ENCODE measurements around the gene SIAE. TPM values are rescaled to one million over a fixed set of nuclear protein-coding genes. Genes with fewer than 3 reads are reported as not detected.

SIAE gene
- 5.9 and 6.0 TPM in 2 replicates for total RNA-seq (2013; cell fraction: nucleolus; rRNA removed)
- total RNA-seq (2014; rRNA removed) (3.5 and 4.3 TPM in 2 replicates), total RNA-seq (2014; rRNA removed; fragmentation: Illumina TruSeq; extraction: Trizol) (4.0 and 4.3 TPM in 2 replicates), total RNA-seq (2021) (4.8 and 7.0 TPM in 2 replicates), polyA plus RNA-seq (2011; rRNA removed) (6.1 and 6.6 TPM in 2 replicates), polyA plus RNA-seq (2014; fragmentation: Illumina TruSeq; extraction: Trizol) (6.9 and 8.0 TPM in 2 replicates), polyA plus RNA-seq (2014; fragmentation: Nextera tagmentation; extraction: Ambion mirVana) (under 1 TPM; 0.93 to 0.97 TPM), polyA plus RNA-seq (2014; rRNA removed) (5.0 and 6.0 TPM in 2 replicates), polyA plus RNA-seq (2016; fragmentation: Nextera tagmentation; extraction: Ambion mirVana) (1 to 10 TPM; 2.8 to 3.2 TPM), polyA minus RNA-seq (2011; rRNA and poly(A)+ RNA removed) (4.1 and 4.3 TPM in 2 replicates), Bru-seq, nascent RNA (percentile 46 among the genes with signal in this experiment), BruChase-seq, experiment 1, labeled RNA remaining after a 6-hour chase (percentile 47 among the genes with signal in this experiment), BruChase-seq, experiment 2, labeled RNA remaining after a 2-hour chase (percentile 49 among the genes with signal in this experiment)
- 1.9 TPM for polyA plus RNA-seq (2011; ENCODE audit: low read depth)
- polyA plus RNA-seq (2011; cell fraction: cytosol; rRNA removed), result 4.4 and 4.8 TPM in 2 replicates
- 3.3 and 4.4 TPM in 2 replicates for polyA plus RNA-seq (2011; cell fraction: nucleus; rRNA removed)
- 3.7 and 4.0 TPM in 2 replicates for polyA plus RNA-seq (2012)
- polyA minus RNA-seq (2011; cell fraction: cytosol; rRNA and poly(A)+ RNA removed), result 1.2 and 1.6 TPM in 2 replicates
- polyA minus RNA-seq (2011; cell fraction: nucleus; rRNA and poly(A)+ RNA removed), result 0.85 and 1.9 TPM in 2 replicates
- long read RNA-seq, experiment 1, full-length matches to known transcripts, result 6 of 6 reads
- long read RNA-seq, experiment 1, partial matches to known transcripts, result 0 of 6 reads
- long read RNA-seq, experiment 1, other reads (novel, unspliced or antisense), result 0 of 6 reads
- long read RNA-seq, experiment 2, full-length matches to known transcripts, result 7 of 10 reads
- long read RNA-seq, experiment 2, partial matches to known transcripts, result 1 of 10 reads
- long read RNA-seq, experiment 2, other reads (novel, unspliced or antisense), result 2 of 10 reads

GRCh38 chr11:124673333-124674167 lies at the start of gene SIAE, which contains the start of gene SPA17:
Gene SIAE (minus strand): TSS chr11:124673739. CDS start chr11:124673708, 31 bp downstream.
Gene SPA17 (plus strand): TSS chr11:124673904. CDS start chr11:124675265, 1,361 bp downstream.
- peak within 1 kb of the TSS; percentile 65 for H3K27ac ChIP-seq (ENCODE audit: control insufficient read depth, insufficient read depth)
- WGBS (ENCODE audit: insufficient coverage, insufficient replicate concordance, low lambda C conversion rate, missing lambda C conversion rate), result 2% methylated on average over 53 of the region's 58 CpGs
- H3K9ac ChIP-seq (ENCODE audit: control insufficient read depth, insufficient read depth, low read length), result peak within 1 kb of the TSS; percentile 83
- intact Hi-C loops (cut with micrococcal nuclease; ENCODE audit: unreplicated experiment) (loop anchor here (1.0 to 2.0 kb wide), 2 partner anchors 43 to 88 kb away; no protein-coding TSS in a partner anchor), in situ Hi-C loops (cut with MboI) (loop anchor here (5.0 kb wide), 2 partner anchors 89 to 164 kb away; partner anchors contain the start of gene ESAM)
- ChIA-PET CTCF (interaction anchor here (0.9 to 7.1 kb wide), 10 partner anchors 29 to 468 kb away, joined by 3 to 190 read pairs (median 3); partner anchors contain the start of genes ESAM, NRGN and TMEM218), POLR2A (interaction anchor here (0.6 to 1.4 kb wide), 11 partner anchors 17 to 1168 kb away, joined by 3 to 8 read pairs (median 4); no protein-coding TSS in a partner anchor), RAD21 (ENCODE audit: unreplicated experiment) (interaction anchor here (0.6 to 1.8 kb wide), 14 partner anchors 29 to 344 kb away, joined by 3 to 11 read pairs (median 4); partner anchors contain the start of genes CCDC15 and MSANTD2), SMC1A (ENCODE audit: uncharacterized antibody, unreplicated experiment) (interaction anchor here (0.7 to 6.5 kb wide), 9 partner anchors 27 to 273 kb away, joined by 3 to 93 read pairs (median 4); partner anchors contain the start of gene ESAM)
- TSS peak; percentile 84 for BruUV-seq (replicated peaks)
- FAIRE-seq (peak; percentile 68), DNase-seq (ENCODE audit: low read depth, low spot score) (peak; percentile 74), ATAC-seq (peak; percentile 95)
- H3K79me2 ChIP-seq (ENCODE audit: control insufficient read depth, insufficient read depth, low read length), result no peaks in the 10 kb centered on the region
- H3K36me3 ChIP-seq (ENCODE audit: control insufficient read depth in 2 of 2, insufficient read depth in 2 of 2, low read length in 1 of 2), result no peaks in the 10 kb centered on the region
- peak within 1 kb of the TSS; percentile 96 for H3K4me2 ChIP-seq (ENCODE audit: control insufficient read depth, insufficient read depth)
- peak within 1 kb of the TSS; percentile 96 for H3K4me3 ChIP-seq
- peak within 1 kb of the TSS; percentile 95 for H2AFZ ChIP-seq (ENCODE audit: control insufficient read depth, low read depth, low read length)
- no peaks in the 10 kb centered on the region for H3K9me3 ChIP-seq (replicated peaks; ENCODE audit: control insufficient read depth, insufficient read depth, low read length)
- no peaks in the 10 kb centered on the region for H3K27me3 ChIP-seq (replicated peaks in 1 of 2; ENCODE audit: control insufficient read depth in 2 of 2, insufficient read depth in 2 of 2, low read length in 1 of 2)
- peaks cover 7% of the 10 kb centered on the region for H3K4me1 ChIP-seq (ENCODE audit: control insufficient read depth, insufficient read depth, low read length)
- H4K20me1 ChIP-seq (ENCODE audit: control insufficient read depth, insufficient read depth), result no peaks in the 10 kb centered on the region
- TF ChIP-seq ZNF217 (IDR thresholded peaks at IDR 0.05) (no peak), KAT2A (conservative IDR thresholded peaks at IDR 0.05; ENCODE audit: control insufficient read depth, low read depth, low read length) (no peak), RELA (IDR thresholded peaks at IDR 0.05; ENCODE audit: borderline replicate concordance, partially characterized antibody) (no peak), RCOR1 (conservative IDR thresholded peaks at IDR 0.05; ENCODE audit: low read depth, low read length) (no peak), CTCF (IDR thresholded peaks at IDR 0.05 in 2 of 3, conservative IDR thresholded peaks at IDR 0.05 in 1 of 3; ENCODE audit: control insufficient read depth in 2 of 3, extremely low read depth in 1 of 3, insufficient read depth in 1 of 3, low read depth in 3 of 3, low read length in 3 of 3) (no peak), YBX1 (IDR thresholded peaks at IDR 0.05) (no peak), NR2F1 (conservative IDR thresholded peaks at IDR 0.05) (no peak), CUX1 (IDR thresholded peaks at IDR 0.05; ENCODE audit: insufficient replicate concordance, low read depth, low read length) (peak; percentile 29), WRNIP1 (IDR thresholded peaks at IDR 0.05; ENCODE audit: borderline replicate concordance, low read depth, low read length) (no peak)
